Activated T-cell treated with anti-CD3 and anti-CD28 coated beads, Interleukin-2, amount 50 U/mL, for 24 hours (primary cell): Measurements from ENCODE around the gene GZMM.

Source experiments
- DNase-seq: peaks from one replicate; pipeline ENCODE4 v3.0.0-alpha.2; 2020
- H3K27ac Mint-ChIP-seq: 2 replicates; pipeline ENCODE4 v1.8.0; 2020; ENCODE audit warnings: mild to moderate bottlenecking, mixed read lengths
- H3K27me3 Mint-ChIP-seq: 2 replicates; pipeline ENCODE4 v1.8.0; 2020; ENCODE audit warnings: mixed read lengths
- H3K36me3 Mint-ChIP-seq: 2 replicates; pipeline ENCODE4 v1.8.0; 2020; ENCODE audit warnings: low read depth, mixed read lengths
- H3K4me1 Mint-ChIP-seq: 2 replicates; pipeline ENCODE4 v1.8.0; 2020; ENCODE audit warnings: low read depth, mixed read lengths
- H3K4me3 Mint-ChIP-seq: 2 replicates; pipeline ENCODE4 v1.8.0; 2020; ENCODE audit warnings: mild to moderate bottlenecking, moderate library complexity, mixed read lengths
- H3K9me3 Mint-ChIP-seq: 2 replicates; pipeline ENCODE4 v1.8.0; 2020; ENCODE audit warnings: mixed read lengths

GZMM gene

GRCh38 chr19:536881-537404 is 6.9 kb upstream of the GZMM start:
- H3K36me3 Mint-ChIP-seq, result peaks cover 40% of the 10 kb centered on the region
- H3K9me3 Mint-ChIP-seq, result no peaks in the 10 kb centered on the region

GRCh38 chr19:538641-539428 is 5.0 kb upstream of the GZMM start:
- Mint-ChIP-seq H3K36me3 (peaks cover 48% of the 10 kb centered on the region), H3K4me3 (no peak overlapping the region), H3K27me3 (no peaks in the 10 kb centered on the region), H3K27ac (no peak overlapping the region), H3K9me3 (no peaks in the 10 kb centered on the region), H3K4me1 (peaks cover 16% of the 10 kb centered on the region)
- DNase-seq, result no peak

More at GRCh38 chr19:536881-537404, 6.9 kb upstream of the GZMM start:
- H3K27ac Mint-ChIP-seq, result no peak overlapping the region
- H3K4me3 Mint-ChIP-seq, result no peak overlapping the region
- H3K4me1 Mint-ChIP-seq, result peaks cover 18% of the 10 kb centered on the region
- H3K27me3 Mint-ChIP-seq, result no peaks in the 10 kb centered on the region
- no peak for DNase-seq

- no peaks in the 10 kb centered on the region for H3K9me3 Mint-ChIP-seq
- H3K4me1 Mint-ChIP-seq, result peaks cover 19% of the 10 kb centered on the region
- no peak for DNase-seq
- no peak overlapping the region for H3K4me3 Mint-ChIP-seq
- H3K27ac Mint-ChIP-seq, result no peak overlapping the region
- peaks cover 53% of the 10 kb centered on the region for H3K36me3 Mint-ChIP-seq
- H3K27me3 Mint-ChIP-seq, result no peaks in the 10 kb centered on the region
Measured at GRCh38 chr19:539429-540030, 4.3 kb upstream of the GZMM start.

GRCh38 chr19:540867-541637 is 2.8 kb upstream of the GZMM start:
- Mint-ChIP-seq H3K4me1 (peaks cover 21% of the 10 kb centered on the region), H3K27me3 (no peaks in the 10 kb centered on the region), H3K9me3 (no peaks in the 10 kb centered on the region), H3K36me3 (peaks cover 49% of the 10 kb centered on the region), H3K4me3 (no peak overlapping the region), H3K27ac (no peak overlapping the region)
- DNase-seq, result no peak

GRCh38 chr19:541699-542098 is 2.2 kb upstream of the GZMM start:
- DNase-seq, result no peak
- H3K4me1 Mint-ChIP-seq, result peaks cover 21% of the 10 kb centered on the region
- no peak overlapping the region for H3K4me3 Mint-ChIP-seq
- H3K27ac Mint-ChIP-seq, result no peak overlapping the region
- H3K36me3 Mint-ChIP-seq, result peaks cover 44% of the 10 kb centered on the region
- H3K27me3 Mint-ChIP-seq, result no peaks in the 10 kb centered on the region
- H3K9me3 Mint-ChIP-seq, result no peaks in the 10 kb centered on the region

GRCh38 chr19:542173-542866 is 1.5 kb upstream of the GZMM start:
- no peak for DNase-seq
- Mint-ChIP-seq H3K9me3 (no peaks in the 10 kb centered on the region), H3K4me3 (no peak overlapping the region), H3K27me3 (no peaks in the 10 kb centered on the region), H3K36me3 (peaks cover 39% of the 10 kb centered on the region), H3K27ac (no peak overlapping the region), H3K4me1 (peaks cover 21% of the 10 kb centered on the region)

- no peaks in the 10 kb centered on the region for H3K27me3 Mint-ChIP-seq
- H3K36me3 Mint-ChIP-seq, result peaks cover 22% of the 10 kb centered on the region
- no peaks in the 10 kb centered on the region for H3K9me3 Mint-ChIP-seq
- no peak overlapping the region for H3K27ac Mint-ChIP-seq
- peaks cover 25% of the 10 kb centered on the region for H3K4me1 Mint-ChIP-seq
- H3K4me3 Mint-ChIP-seq, result no peak overlapping the region
- DNase-seq, result no peak
Measured at GRCh38 chr19:547117-547516, 3.3 kb downstream of the GZMM start.

GRCh38 chr19:547836-548720 is 4.2 kb downstream of the GZMM start:
- no peak for DNase-seq
- H3K27ac Mint-ChIP-seq, result peak overlapping the region; percentile 63
- H3K36me3 Mint-ChIP-seq, result peaks cover 18% of the 10 kb centered on the region
- H3K9me3 Mint-ChIP-seq, result no peaks in the 10 kb centered on the region
- no peaks in the 10 kb centered on the region for H3K27me3 Mint-ChIP-seq
- no peak overlapping the region for H3K4me3 Mint-ChIP-seq
- H3K4me1 Mint-ChIP-seq, result peaks cover 24% of the 10 kb centered on the region

GRCh38 chr19:548886-549830 is 5.3 kb downstream of the GZMM start:
- H3K4me3 Mint-ChIP-seq, result no peak overlapping the region
- no peaks in the 10 kb centered on the region for H3K27me3 Mint-ChIP-seq
- peaks cover 11% of the 10 kb centered on the region for H3K36me3 Mint-ChIP-seq
- H3K9me3 Mint-ChIP-seq, result no peaks in the 10 kb centered on the region
- H3K27ac Mint-ChIP-seq, result no peak overlapping the region
- DNase-seq, result no peak
- peaks cover 13% of the 10 kb centered on the region for H3K4me1 Mint-ChIP-seq

GRCh38 chr19:554817-555216 is 11.0 kb downstream of the GZMM start:
- Mint-ChIP-seq H3K4me3 (no peak overlapping the region), H3K27me3 (no peaks in the 10 kb centered on the region), H3K27ac (no peak overlapping the region), H3K9me3 (no peaks in the 10 kb centered on the region), H3K4me1 (no peaks in the 10 kb centered on the region), H3K36me3 (no peaks in the 10 kb centered on the region)
- DNase-seq, result no peak

GRCh38 chr19:555474-555808 is 11.6 kb downstream of the GZMM start:
- Mint-ChIP-seq H3K36me3 (no peaks in the 10 kb centered on the region), H3K27me3 (no peaks in the 10 kb centered on the region), H3K9me3 (no peaks in the 10 kb centered on the region), H3K4me3 (no peak overlapping the region), H3K27ac (no peak overlapping the region), H3K4me1 (no peaks in the 10 kb centered on the region)
- DNase-seq, result no peak

- Mint-ChIP-seq H3K4me1 (no peaks in the 10 kb centered on the region), H3K9me3 (no peaks in the 10 kb centered on the region), H3K36me3 (no peaks in the 10 kb centered on the region), H3K27me3 (no peaks in the 10 kb centered on the region), H3K27ac (no peak overlapping the region), H3K4me3 (no peak overlapping the region)
- no peak for DNase-seq
Measured at GRCh38 chr19:556611-557382, 12.9 kb downstream of the GZMM start.
